Measurements from ENCODE around the gene NRXN3. TPM values are rescaled to one million over a fixed set of nuclear protein-coding genes. Genes with fewer than 3 reads are reported as not detected.

NRXN3 gene
- total RNA-seq, 6 experiments from 2014 or later: 0.07 to 0.28 (median 0.11) TPM; not detected in 2

DNA sequence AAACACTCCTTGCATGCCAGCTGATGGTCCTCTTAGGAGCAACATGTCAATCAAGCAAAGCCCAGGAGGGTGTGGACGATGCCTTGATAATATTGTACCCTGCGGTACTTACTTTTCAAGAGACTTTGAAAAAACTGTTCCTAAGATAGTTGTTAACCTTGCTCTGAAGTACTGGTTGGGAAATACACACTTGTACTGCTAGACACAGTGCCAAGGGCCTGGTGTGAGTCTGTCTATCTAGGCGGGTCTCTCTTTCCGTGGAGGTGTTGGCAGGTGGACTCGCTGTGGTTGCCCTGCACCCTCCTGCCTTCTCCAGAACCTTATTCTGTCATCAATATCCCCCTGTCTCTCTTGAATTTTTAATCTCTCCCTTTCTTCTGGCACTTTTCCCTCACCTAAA, 189.4 kb downstream of the NRXN3 start:
- peaks cover 40% of the 10 kb centered on the region for H3K9me3 Mint-ChIP-seq
- no peaks in the 10 kb centered on the region; the same call in 1 of the 2 replicates for H3K27me3 Mint-ChIP-seq (ENCODE audit: insufficient read depth)
- no peaks in the 10 kb centered on the region; the same call in 1 of the 2 replicates for H3K36me3 Mint-ChIP-seq (ENCODE audit: low read depth)
- H3K4me3 Mint-ChIP-seq: no peak overlapping the region
- H3K4me1 Mint-ChIP-seq (ENCODE audit: low read depth): no peaks in the 10 kb centered on the region
- TF ChIP-seq, protein P1, sequence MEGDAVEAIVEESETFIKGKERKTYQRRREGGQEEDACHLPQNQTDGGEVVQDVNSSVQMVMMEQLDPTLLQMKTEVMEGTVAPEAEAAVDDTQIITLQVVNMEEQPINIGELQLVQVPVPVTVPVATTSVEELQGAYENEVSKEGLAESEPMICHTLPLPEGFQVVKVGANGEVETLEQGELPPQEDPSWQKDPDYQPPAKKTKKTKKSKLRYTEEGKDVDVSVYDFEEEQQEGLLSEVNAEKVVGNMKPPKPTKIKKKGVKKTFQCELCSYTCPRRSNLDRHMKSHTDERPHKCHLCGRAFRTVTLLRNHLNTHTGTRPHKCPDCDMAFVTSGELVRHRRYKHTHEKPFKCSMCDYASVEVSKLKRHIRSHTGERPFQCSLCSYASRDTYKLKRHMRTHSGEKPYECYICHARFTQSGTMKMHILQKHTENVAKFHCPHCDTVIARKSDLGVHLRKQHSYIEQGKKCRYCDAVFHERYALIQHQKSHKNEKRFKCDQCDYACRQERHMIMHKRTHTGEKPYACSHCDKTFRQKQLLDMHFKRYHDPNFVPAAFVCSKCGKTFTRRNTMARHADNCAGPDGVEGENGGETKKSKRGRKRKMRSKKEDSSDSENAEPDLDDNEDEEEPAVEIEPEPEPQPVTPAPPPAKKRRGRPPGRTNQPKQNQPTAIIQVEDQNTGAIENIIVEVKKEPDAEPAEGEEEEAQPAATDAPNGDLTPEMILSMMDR (IDR thresholded peaks at IDR 0.05): no peak
- no peak overlapping the region for H3K27ac Mint-ChIP-seq
- DNase-seq: no peak

DNA sequence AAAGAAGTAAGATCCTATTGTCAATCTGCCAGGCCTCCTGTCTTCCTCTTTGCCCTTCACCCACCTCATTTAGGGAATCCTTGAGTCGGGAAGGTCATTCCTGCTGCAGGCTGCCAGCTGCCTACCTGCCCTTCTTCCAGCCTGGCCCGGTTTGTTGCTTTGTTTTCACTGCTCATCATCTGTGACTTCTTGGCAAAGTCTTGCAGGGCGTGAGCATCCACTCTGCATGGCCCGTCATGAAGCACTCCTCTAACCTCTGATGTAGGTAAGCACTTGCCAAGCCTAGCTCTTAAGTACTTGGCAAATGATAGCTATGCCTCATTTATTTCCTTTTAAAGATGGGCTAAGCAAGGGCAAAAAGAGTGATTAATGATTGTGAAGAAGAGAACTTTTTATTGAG, 192.8 kb downstream of the NRXN3 start:
- Mint-ChIP-seq H3K9me3 (peaks cover 29% of the 10 kb centered on the region), H3K27me3 (ENCODE audit: insufficient read depth) (no peaks in the 10 kb centered on the region), H3K4me1 (ENCODE audit: low read depth) (no peaks in the 10 kb centered on the region), H3K4me3 (no peak overlapping the region), H3K27ac (no peak overlapping the region), H3K36me3 (ENCODE audit: low read depth) (no peaks in the 10 kb centered on the region)
- DNase-seq: no peak
- TF ChIP-seq, protein P1 (IDR thresholded peaks at IDR 0.05): no peak

DNA sequence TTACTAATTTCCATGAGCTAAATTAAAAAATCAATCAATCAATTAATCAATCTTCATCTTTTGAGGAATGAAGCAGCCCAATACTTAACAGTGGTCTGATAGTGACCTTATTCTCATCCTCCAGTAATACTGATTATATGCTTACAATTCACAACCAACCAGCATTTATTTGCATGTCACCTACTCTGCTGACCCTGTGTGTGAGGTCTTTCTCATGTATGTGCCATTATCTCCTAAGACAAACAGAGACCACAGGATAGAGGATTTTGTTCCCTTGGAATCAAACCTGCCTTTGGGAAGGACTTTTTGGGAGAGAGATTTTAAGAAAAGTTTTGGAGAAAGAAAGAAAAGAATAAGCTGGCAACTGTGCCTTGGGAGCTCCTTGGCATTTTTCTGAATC, 197.2 kb downstream of the NRXN3 start:
- Mint-ChIP-seq H3K27me3 (ENCODE audit: insufficient read depth) (no peaks in the 10 kb centered on the region), H3K36me3 (ENCODE audit: low read depth) (peaks cover 5% of the 10 kb centered on the region; the same call in 1 of the 2 replicates), H3K4me1 (ENCODE audit: low read depth) (no peaks in the 10 kb centered on the region), H3K9me3 (peaks cover 47% of the 10 kb centered on the region), H3K4me3 (no peak overlapping the region), H3K27ac (no peak overlapping the region)
- DNase-seq: no peak
- TF ChIP-seq, protein P1 (IDR thresholded peaks at IDR 0.05): no peak

DNA sequence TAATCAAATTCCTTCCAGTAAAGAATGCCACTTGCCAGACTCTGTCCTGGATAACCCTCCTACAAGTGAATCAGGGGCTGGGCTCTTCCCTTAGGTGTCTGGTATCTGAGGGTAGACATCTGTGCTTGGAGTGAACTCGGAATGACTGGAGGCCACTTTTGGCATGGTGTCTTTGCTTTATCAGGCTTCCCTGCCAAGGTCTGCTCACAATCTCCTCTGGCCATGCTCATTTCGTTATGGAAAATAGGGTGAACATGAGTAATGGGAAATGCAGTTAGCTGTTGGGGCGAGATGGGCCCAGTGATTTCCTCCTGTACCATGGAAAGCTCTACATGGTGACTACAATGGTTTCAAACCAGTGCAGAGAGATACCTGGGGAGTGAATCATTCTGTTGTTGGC, 212.9 kb downstream of the NRXN3 start:
- H3K4me3 Mint-ChIP-seq: no peak overlapping the region
- H3K36me3 Mint-ChIP-seq (ENCODE audit: low read depth): no peaks in the 10 kb centered on the region

DNA sequence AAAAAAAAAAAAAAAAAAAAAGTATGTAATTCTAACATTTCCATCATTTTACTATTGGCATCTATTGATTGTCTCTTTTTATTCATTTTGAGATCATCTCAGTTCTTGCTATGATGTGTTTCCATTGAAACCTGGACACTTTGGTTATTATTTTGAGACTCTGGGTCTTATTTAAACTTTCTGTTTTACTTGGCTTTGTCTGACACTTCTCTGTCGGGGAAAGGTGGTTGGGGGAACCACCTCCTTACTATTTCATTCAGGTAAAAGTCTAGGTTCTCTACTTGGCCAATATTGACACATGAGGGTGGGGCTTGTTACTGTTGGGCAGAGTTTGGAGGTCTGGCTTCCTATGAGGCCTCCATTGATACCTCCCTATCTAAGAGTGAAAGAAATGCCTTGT, 228.0 kb downstream of the NRXN3 start:
- Mint-ChIP-seq H3K36me3 (ENCODE audit: low read depth) (no peaks in the 10 kb centered on the region), H3K27me3 (ENCODE audit: insufficient read depth) (no peaks in the 10 kb centered on the region), H3K4me3 (no peak overlapping the region), H3K27ac (no peak overlapping the region), H3K4me1 (ENCODE audit: low read depth) (no peaks in the 10 kb centered on the region), H3K9me3 (peaks cover 27% of the 10 kb centered on the region)
- TF ChIP-seq, protein P1 (IDR thresholded peaks at IDR 0.05): no peak
- DNase-seq: no peak

More for the DNA sequence above, 212.9 kb downstream of the NRXN3 start:
- DNase-seq: no peak
- Mint-ChIP-seq H3K27me3 (ENCODE audit: insufficient read depth) (no peaks in the 10 kb centered on the region), H3K27ac (no peak overlapping the region), H3K4me1 (ENCODE audit: low read depth) (no peaks in the 10 kb centered on the region), H3K9me3 (peaks cover 25% of the 10 kb centered on the region)
- TF ChIP-seq, protein P1 (IDR thresholded peaks at IDR 0.05): no peak
